ENCODE data around the gene MARVELD2.

Gene MARVELD2, protein sequence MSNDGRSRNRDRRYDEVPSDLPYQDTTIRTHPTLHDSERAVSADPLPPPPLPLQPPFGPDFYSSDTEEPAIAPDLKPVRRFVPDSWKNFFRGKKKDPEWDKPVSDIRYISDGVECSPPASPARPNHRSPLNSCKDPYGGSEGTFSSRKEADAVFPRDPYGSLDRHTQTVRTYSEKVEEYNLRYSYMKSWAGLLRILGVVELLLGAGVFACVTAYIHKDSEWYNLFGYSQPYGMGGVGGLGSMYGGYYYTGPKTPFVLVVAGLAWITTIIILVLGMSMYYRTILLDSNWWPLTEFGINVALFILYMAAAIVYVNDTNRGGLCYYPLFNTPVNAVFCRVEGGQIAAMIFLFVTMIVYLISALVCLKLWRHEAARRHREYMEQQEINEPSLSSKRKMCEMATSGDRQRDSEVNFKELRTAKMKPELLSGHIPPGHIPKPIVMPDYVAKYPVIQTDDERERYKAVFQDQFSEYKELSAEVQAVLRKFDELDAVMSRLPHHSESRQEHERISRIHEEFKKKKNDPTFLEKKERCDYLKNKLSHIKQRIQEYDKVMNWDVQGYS
- long read RNA-seq = 0 reads

DNA sequence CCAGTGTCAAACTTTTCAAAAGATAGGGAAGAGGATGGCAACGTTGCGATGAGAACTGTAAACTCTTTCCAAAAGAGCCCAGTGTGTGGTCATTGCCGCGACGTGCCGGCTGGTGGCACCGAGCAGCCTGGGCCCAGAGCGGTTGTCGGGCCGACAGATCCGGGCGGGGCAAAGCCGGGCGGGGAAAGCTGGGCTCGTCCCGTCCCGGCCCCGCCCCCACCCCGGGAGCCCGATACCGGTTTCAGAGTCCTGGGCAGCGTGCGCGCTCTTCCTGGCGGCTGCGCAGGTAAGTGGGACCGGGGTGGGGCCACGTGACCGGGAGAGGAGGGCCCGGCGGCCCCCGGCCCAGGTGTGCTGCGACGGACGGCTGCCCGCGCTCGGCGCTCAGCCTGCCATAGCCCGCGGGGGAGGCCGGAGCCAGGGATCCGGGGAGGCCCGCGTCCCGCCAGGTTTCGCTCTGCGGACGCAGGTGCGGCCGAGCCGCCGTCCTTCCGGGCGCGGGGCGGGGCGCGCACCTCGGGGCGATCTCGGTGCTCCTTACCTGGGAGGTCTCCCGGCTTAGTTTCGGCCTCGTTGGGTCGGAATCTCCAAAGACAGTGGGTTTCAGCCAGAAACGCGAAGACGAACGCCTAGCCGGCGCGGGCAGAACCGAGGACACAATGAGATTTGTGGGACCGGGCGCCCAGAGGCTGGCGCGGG lies at the start of gene MARVELD2:
TSS of gene MARVELD2 (plus strand) at position 232 of the 699 bp plus-strand sequence. CDS start 4,270 bp downstream, outside the sequence.
- Histone ChIP-seq H3K27me3 (ENCODE audit: insufficient read depth, poor library complexity, severe bottlenecking) (no peaks in the 10 kb centered on the region), H3K27ac (replicated peaks) (no peak within 1 kb of the TSS), H3K4me3 (replicated peaks; ENCODE audit: insufficient read depth, low read length) (no peak within 1 kb of the TSS)
- no peak for DNase-seq (ENCODE audit: low read depth in 1 of 2, low spot score in 1 of 2)
- TF ChIP-seq, protein P1, sequence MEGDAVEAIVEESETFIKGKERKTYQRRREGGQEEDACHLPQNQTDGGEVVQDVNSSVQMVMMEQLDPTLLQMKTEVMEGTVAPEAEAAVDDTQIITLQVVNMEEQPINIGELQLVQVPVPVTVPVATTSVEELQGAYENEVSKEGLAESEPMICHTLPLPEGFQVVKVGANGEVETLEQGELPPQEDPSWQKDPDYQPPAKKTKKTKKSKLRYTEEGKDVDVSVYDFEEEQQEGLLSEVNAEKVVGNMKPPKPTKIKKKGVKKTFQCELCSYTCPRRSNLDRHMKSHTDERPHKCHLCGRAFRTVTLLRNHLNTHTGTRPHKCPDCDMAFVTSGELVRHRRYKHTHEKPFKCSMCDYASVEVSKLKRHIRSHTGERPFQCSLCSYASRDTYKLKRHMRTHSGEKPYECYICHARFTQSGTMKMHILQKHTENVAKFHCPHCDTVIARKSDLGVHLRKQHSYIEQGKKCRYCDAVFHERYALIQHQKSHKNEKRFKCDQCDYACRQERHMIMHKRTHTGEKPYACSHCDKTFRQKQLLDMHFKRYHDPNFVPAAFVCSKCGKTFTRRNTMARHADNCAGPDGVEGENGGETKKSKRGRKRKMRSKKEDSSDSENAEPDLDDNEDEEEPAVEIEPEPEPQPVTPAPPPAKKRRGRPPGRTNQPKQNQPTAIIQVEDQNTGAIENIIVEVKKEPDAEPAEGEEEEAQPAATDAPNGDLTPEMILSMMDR (IDR thresholded peaks at IDR 0.05; ENCODE audit: insufficient read depth, low read length) = no peak
- TF ChIP-seq GABPA (IDR thresholded peaks at IDR 0.05; ENCODE audit: low read depth) = no peak
- TF ChIP-seq, protein P2, sequence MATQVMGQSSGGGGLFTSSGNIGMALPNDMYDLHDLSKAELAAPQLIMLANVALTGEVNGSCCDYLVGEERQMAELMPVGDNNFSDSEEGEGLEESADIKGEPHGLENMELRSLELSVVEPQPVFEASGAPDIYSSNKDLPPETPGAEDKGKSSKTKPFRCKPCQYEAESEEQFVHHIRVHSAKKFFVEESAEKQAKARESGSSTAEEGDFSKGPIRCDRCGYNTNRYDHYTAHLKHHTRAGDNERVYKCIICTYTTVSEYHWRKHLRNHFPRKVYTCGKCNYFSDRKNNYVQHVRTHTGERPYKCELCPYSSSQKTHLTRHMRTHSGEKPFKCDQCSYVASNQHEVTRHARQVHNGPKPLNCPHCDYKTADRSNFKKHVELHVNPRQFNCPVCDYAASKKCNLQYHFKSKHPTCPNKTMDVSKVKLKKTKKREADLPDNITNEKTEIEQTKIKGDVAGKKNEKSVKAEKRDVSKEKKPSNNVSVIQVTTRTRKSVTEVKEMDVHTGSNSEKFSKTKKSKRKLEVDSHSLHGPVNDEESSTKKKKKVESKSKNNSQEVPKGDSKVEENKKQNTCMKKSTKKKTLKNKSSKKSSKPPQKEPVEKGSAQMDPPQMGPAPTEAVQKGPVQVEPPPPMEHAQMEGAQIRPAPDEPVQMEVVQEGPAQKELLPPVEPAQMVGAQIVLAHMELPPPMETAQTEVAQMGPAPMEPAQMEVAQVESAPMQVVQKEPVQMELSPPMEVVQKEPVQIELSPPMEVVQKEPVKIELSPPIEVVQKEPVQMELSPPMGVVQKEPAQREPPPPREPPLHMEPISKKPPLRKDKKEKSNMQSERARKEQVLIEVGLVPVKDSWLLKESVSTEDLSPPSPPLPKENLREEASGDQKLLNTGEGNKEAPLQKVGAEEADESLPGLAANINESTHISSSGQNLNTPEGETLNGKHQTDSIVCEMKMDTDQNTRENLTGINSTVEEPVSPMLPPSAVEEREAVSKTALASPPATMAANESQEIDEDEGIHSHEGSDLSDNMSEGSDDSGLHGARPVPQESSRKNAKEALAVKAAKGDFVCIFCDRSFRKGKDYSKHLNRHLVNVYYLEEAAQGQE (IDR thresholded peaks at IDR 0.05; ENCODE audit: insufficient replicate concordance, low read depth) = no peak
- no peak for TF ChIP-seq SPI1 (IDR thresholded peaks at IDR 0.05; ENCODE audit: borderline replicate concordance, low read depth)
- no peak for TF ChIP-seq POLR2AphosphoS5 (IDR thresholded peaks at IDR 0.05; ENCODE audit: low read depth)

DNA sequence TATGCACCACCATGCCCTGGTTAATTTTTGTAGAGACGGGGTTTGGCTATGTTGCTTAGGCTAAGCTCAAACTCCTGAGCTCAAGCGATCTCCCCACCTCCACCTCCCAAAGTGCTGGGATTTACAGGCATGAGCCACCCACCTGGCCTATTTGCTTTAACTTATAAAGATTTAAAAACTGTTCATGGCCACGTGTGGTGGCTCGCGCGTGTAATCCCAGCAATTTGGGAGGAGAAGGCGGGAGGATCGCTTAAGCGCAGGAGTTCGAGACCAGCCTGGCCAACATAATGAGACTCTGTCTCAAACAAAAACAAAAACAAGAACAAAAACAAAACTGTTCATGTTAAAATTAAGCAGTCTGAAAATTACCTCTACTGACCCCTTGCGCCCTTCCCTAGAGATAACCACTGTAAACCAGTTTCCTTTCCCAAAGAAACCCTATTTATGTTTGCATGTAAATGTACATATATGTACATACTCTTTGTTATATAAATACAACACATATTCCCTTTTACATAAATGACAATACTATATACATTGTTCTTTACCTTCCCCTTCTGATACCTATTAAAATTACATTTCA lies 47.1 kb upstream of the MARVELD2 start:
- no peaks in the 10 kb centered on the region for H3K27me3 ChIP-seq (ENCODE audit: insufficient read depth, poor library complexity, severe bottlenecking)
- TF ChIP-seq, protein P1 (IDR thresholded peaks at IDR 0.05; ENCODE audit: insufficient read depth, low read length) = no peak
- TF ChIP-seq SPI1 (IDR thresholded peaks at IDR 0.05; ENCODE audit: borderline replicate concordance, low read depth) = no peak
- TF ChIP-seq, protein P2 (IDR thresholded peaks at IDR 0.05; ENCODE audit: insufficient replicate concordance, low read depth) = no peak
- peak overlapping the region; percentile 59 for H3K4me3 ChIP-seq (replicated peaks; ENCODE audit: insufficient read depth, low read length)
- H3K27ac ChIP-seq (replicated peaks) = peak overlapping the region; percentile 99
- no peak for DNase-seq (ENCODE audit: low read depth in 1 of 2, low spot score in 1 of 2)

DNA sequence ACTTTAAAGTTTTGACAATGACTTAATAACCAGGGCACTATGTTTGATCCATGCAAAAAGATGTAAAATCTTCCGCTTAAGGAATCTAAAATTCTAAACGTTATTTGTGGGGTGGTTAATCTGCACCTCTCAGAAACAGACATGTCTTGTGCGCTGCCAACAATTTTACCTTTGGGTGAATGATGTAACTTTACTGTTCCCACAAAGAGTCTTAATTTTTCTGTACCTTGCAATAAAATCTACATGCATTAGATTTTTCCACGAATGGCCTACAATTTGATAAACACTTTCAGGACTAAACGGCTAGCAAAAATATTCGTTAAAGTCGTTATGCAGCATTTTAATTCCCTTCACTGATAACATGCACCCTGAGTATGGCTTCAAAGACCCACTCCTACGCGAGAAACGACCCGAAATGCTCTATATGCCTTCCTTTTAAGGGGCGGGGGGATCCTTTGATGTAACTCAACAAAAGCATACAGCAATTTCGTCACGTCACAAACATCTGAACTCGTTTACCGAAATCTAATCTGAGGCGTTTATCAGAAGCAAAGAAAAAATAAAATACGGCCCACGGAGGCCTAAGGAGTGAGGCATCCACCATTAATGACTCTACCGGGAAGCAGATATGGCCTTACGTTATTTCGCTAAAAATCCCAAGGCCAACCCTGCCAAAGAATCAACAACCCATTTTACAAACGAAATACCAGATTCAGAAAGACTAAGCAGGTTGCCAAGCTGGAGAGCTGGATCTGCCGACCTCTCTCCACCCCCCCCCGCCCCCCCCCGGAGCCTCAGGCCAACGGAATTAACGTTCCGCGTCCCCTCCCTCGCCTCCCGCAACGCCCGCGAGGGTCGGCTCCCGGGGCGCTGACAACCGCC lies 46.2 kb upstream of the MARVELD2 start:
- TF ChIP-seq POLR2AphosphoS5 (IDR thresholded peaks at IDR 0.05; ENCODE audit: low read depth) = no peak
- TF ChIP-seq, protein P1 (IDR thresholded peaks at IDR 0.05; ENCODE audit: insufficient read depth, low read length) = no peak
- TF ChIP-seq SPI1 (IDR thresholded peaks at IDR 0.05; ENCODE audit: borderline replicate concordance, low read depth) = no peak
- TF ChIP-seq, protein P2 (IDR thresholded peaks at IDR 0.05; ENCODE audit: insufficient replicate concordance, low read depth) = no peak
- no peak for TF ChIP-seq GABPA (IDR thresholded peaks at IDR 0.05; ENCODE audit: low read depth)
- no peak for DNase-seq (ENCODE audit: low read depth in 1 of 2, low spot score in 1 of 2)
- Histone ChIP-seq H3K27ac (replicated peaks) (peak overlapping the region; percentile 99), H3K27me3 (ENCODE audit: insufficient read depth, poor library complexity, severe bottlenecking) (no peaks in the 10 kb centered on the region), H3K4me3 (replicated peaks; ENCODE audit: insufficient read depth, low read length) (peak overlapping the region; percentile 59)
